SK-N-SH (cell line): ENCODE measurements around the gene SERPINH1.

ENCODE experiments used
- CTCF ChIP-seq: fragments of 200-600 bp; sonication (generic); IDR thresholded peaks from 2 replicates; pipeline ENCODE4 v1.6.1; 2017; ENCODE audit warnings: antibody characterized with exemption, mild to moderate bottlenecking, moderate library complexity
- ELF1 ChIP-seq: IDR thresholded peaks from 2 replicates; pipeline ENCODE4 v1.4.0; 2012
- TAF1 ChIP-seq: IDR thresholded peaks from 2 replicates; pipeline ENCODE4 v1.6.1; 2012; ENCODE audit warnings: low read depth, mild to moderate bottlenecking, low read length, moderate library complexity, borderline replicate concordance
- TF ChIP-seq, protein P1 (sequence below): IDR thresholded peaks from 2 replicates; pipeline ENCODE4 v1.4.0; 2012; ENCODE audit warnings: low read depth, borderline replicate concordance

- TF ChIP-seq ELF1 (no peak), CTCF (no peak), TAF1 (no peak)
- TF ChIP-seq, protein P1, sequence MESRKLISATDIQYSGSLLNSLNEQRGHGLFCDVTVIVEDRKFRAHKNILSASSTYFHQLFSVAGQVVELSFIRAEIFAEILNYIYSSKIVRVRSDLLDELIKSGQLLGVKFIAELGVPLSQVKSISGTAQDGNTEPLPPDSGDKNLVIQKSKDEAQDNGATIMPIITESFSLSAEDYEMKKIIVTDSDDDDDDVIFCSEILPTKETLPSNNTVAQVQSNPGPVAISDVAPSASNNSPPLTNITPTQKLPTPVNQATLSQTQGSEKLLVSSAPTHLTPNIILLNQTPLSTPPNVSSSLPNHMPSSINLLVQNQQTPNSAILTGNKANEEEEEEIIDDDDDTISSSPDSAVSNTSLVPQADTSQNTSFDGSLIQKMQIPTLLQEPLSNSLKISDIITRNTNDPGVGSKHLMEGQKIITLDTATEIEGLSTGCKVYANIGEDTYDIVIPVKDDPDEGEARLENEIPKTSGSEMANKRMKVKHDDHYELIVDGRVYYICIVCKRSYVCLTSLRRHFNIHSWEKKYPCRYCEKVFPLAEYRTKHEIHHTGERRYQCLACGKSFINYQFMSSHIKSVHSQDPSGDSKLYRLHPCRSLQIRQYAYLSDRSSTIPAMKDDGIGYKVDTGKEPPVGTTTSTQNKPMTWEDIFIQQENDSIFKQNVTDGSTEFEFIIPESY, result no peak
Observed at GRCh38 chr11:75566763-75567279, 4.8 kb downstream of the SERPINH1 start.
